Cardiac muscle cell (in vitro differentiated cells and primary cell): ENCODE data around the gene SFT2D1. TPM values are rescaled to one million over a fixed set of nuclear protein-coding genes. Genes with fewer than 3 reads are reported as not detected.

Experiments used
- DNase-seq, 2 donors: peaks; one replicate each; pipeline versions ENCODE4 v3.0.0 to v3.0.0-alpha.2; 2010 to 2017; ENCODE audit warnings: low read depth in 1 of 2, low spot score in 1 of 2
- H3K27ac ChIP-seq: fragments of 200-600 bp; sonication (generic); 2 replicates; pipeline ENCODE4 v1.5.1; 2016
- H3K27me3 ChIP-seq: fragments of 200-600 bp; sonication (generic); 2 replicates; pipeline ENCODE4 v1.6.0; 2016; ENCODE audit warnings: control low read depth
- H3K36me3 ChIP-seq: fragments of 200-600 bp; sonication (generic); 2 replicates; pipeline ENCODE4 v1.5.1; 2016; ENCODE audit warnings: control low read depth
- H3K4me1 ChIP-seq: fragments of 200-600 bp; sonication (generic); 2 replicates; pipeline ENCODE4 v1.8.1; 2017; ENCODE audit warnings: low read depth, mild to moderate bottlenecking, mixed run types
- H3K4me3 ChIP-seq: fragments of 200-600 bp; sonication (generic); 2 replicates; pipeline ENCODE4 v1.5.1; 2016; ENCODE audit warnings: mild to moderate bottlenecking
- H3K9me3 ChIP-seq: fragments of 200-600 bp; sonication (generic); 2 replicates; pipeline ENCODE4 v1.5.1; 2017; ENCODE audit warnings: low read depth, mild to moderate bottlenecking, control low read depth
- polyA plus RNA-seq: library from polyadenylated mRNA; unstranded; fragments of >200 nt; fragmentation: Nextera tagmentation; extraction: Ambion mirVana; gene quantifications from 2 replicates; pipeline ENCODE4 v1.2.1, GENCODE V29; 2016
- total RNA-seq: library from RNA; depleted of rRNA; stranded (reverse); fragments of >200 nt; gene quantifications from 2 replicates; pipeline ENCODE4 v1.2.3, GENCODE V29; 2016
- TF ChIP-seq, protein P1 (sequence below): IDR thresholded peaks from 2 replicates; pipeline ENCODE4 v1.5.1; 2012; ENCODE audit warnings: low read depth, mild to moderate bottlenecking, low read length

Gene SFT2D1
- total and polyA plus RNA-seq, 2 experiments from 2014 or later, result 36.4 to 63.3 TPM

DNA sequence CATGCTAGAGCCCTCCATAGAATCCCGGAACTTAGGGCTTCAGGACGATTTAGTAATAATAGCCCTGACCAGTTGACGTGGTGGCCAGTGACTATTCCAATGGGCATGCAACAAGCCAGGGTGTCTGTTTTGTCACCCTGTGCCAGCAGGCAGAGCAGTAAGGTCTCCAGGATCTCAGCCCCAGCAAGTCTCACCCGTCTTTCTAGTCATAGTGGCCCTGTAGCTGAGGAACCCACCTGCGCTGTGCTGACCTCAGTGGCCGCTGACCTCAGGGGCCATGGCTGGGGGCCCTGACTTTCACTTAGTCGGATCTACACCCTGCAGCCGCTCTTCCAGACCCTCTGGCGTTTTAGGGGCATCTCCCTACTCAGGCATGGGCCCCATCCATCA, 71.0 kb downstream of the SFT2D1 start:
- TF ChIP-seq, protein P1, sequence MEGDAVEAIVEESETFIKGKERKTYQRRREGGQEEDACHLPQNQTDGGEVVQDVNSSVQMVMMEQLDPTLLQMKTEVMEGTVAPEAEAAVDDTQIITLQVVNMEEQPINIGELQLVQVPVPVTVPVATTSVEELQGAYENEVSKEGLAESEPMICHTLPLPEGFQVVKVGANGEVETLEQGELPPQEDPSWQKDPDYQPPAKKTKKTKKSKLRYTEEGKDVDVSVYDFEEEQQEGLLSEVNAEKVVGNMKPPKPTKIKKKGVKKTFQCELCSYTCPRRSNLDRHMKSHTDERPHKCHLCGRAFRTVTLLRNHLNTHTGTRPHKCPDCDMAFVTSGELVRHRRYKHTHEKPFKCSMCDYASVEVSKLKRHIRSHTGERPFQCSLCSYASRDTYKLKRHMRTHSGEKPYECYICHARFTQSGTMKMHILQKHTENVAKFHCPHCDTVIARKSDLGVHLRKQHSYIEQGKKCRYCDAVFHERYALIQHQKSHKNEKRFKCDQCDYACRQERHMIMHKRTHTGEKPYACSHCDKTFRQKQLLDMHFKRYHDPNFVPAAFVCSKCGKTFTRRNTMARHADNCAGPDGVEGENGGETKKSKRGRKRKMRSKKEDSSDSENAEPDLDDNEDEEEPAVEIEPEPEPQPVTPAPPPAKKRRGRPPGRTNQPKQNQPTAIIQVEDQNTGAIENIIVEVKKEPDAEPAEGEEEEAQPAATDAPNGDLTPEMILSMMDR, result no peak
- peaks cover 34% of the 10 kb centered on the region for H3K27me3 ChIP-seq
- H3K36me3 ChIP-seq, result no peaks in the 10 kb centered on the region
- no peaks in the 10 kb centered on the region for H3K4me1 ChIP-seq
- no peak overlapping the region for H3K27ac ChIP-seq
- no peaks in the 10 kb centered on the region for H3K9me3 ChIP-seq
- H3K4me3 ChIP-seq, result no peak overlapping the region
- no peak for DNase-seq

DNA sequence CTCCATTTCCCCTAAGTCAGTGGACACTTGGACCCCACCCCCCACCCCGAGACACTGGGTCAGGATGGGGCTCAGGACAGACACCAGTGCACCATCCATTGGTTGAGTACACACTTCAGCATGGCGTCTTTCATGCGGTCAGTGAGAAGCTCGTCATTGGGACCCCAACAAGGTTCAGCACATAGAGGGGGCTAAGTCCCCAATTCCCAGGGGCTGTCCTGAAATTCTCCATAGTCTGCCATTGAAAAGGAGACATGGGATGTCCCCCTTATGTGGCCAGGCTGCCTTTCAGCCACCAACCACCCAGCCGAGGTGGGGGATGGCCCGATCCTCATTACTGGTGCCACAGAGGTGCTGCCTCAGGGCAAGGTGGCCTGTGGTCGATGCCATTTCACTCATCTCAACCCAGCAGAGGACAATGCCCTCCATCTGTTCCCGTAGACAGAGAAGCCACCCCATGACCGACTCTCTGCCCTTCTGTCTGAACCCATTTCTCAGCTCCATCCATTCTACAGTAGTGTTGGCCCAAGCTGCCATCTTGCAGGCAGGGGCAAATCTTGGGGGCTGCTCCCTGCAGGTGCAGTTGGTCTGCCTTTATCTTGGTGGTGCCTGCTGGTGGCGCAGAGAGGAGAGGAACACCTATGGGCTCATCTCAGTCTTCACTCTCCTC, 71.5 kb downstream of the SFT2D1 start:
- Histone ChIP-seq H3K27ac (no peak overlapping the region), H3K4me1 (no peaks in the 10 kb centered on the region), H3K27me3 (peaks cover 34% of the 10 kb centered on the region), H3K9me3 (no peaks in the 10 kb centered on the region), H3K36me3 (no peaks in the 10 kb centered on the region), H3K4me3 (no peak overlapping the region)
- TF ChIP-seq, protein P1, result no peak
- DNase-seq, result no peak

Other genes with a start within 250 kb of the SFT2D1 start
- gene TBXT, start 174.7 kb downstream of the SFT2D1 start, total RNA-seq, result not detected in 2 replicates
- not detected in 2 replicates for gene TBXT, start 174.7 kb downstream of the SFT2D1 start, polyA plus RNA-seq
- 0.12 and 0.92 TPM in 2 replicates for gene PRR18, start 34.2 kb downstream of the SFT2D1 start, total RNA-seq
- 0.33 TPM in 1 of 2 replicates, not detected in the other for gene PRR18, start 34.2 kb downstream of the SFT2D1 start, polyA plus RNA-seq
- 28.5 and 52.8 TPM in 2 replicates for gene MPC1, start 40.4 kb upstream of the SFT2D1 start, total RNA-seq
- gene MPC1, start 40.4 kb upstream of the SFT2D1 start, polyA plus RNA-seq, result 67.2 and 122 TPM in 2 replicates
- 0.14 and 0.45 TPM in 2 replicates for gene RAMACL, start 244.1 kb upstream of the SFT2D1 start, total RNA-seq
- 0.10 and 0.44 TPM in 2 replicates for gene RAMACL, start 244.1 kb upstream of the SFT2D1 start, polyA plus RNA-seq